ENCODE data around the gene HPX.

Gene HPX

DNA sequence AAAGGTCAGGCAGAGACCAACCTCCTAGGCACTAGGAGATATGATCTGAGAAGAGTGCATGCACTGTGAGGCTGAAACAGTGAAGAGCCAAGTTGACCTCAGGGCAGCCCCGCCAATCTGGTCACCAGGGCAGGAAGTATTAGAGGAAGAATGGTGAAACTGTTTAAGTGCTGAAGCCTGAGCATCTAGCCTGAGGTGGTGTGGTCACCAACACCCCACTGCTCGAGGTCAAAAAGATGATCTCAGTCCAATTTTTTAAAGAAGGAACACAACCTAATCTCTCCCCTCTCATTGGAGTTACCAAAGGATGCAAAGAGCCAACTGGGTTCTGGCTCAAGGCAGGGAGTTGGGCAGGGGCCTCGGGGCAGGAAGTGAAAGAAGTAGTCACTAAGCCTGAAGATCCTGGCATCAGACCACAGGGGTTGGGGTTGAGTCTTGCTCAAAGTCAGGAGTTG is 25.9 kb downstream of the HPX start:
- TF ChIP-seq, protein P1, sequence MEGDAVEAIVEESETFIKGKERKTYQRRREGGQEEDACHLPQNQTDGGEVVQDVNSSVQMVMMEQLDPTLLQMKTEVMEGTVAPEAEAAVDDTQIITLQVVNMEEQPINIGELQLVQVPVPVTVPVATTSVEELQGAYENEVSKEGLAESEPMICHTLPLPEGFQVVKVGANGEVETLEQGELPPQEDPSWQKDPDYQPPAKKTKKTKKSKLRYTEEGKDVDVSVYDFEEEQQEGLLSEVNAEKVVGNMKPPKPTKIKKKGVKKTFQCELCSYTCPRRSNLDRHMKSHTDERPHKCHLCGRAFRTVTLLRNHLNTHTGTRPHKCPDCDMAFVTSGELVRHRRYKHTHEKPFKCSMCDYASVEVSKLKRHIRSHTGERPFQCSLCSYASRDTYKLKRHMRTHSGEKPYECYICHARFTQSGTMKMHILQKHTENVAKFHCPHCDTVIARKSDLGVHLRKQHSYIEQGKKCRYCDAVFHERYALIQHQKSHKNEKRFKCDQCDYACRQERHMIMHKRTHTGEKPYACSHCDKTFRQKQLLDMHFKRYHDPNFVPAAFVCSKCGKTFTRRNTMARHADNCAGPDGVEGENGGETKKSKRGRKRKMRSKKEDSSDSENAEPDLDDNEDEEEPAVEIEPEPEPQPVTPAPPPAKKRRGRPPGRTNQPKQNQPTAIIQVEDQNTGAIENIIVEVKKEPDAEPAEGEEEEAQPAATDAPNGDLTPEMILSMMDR (IDR thresholded peaks at IDR 0.05; ENCODE audit: extremely low read depth, missing control alignments) = no peak
- no peak for DNase-seq (ENCODE audit: low spot score)

GRCh38 chr11:6413791-6414201 is 27.0 kb downstream of the HPX start:
- TF ChIP-seq, protein P1 (IDR thresholded peaks at IDR 0.05; ENCODE audit: extremely low read depth, missing control alignments) = no peak
- no peak for DNase-seq (ENCODE audit: low spot score)

DNA sequence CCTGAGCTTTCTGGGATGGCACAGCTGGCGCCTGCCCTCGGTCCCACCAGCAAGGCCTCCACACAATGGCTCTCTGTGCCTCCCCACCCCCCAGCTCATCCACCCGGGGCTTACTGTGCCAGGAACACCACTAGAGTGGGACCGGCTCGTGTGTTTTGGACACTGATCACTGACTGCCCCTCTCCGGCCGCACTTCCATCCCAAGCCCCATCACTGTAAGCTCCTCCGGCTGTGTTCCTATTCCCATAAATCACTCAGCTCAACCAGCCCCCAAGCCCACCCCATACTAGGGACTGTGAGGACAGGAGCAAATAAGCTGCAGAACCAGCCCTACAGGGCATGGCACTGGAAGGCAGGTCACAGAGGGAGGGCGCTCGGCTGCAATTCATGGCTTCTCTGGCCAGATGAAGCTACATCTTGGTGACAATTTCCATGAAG is 29.2 kb downstream of the HPX start:
- TF ChIP-seq, protein P1 (IDR thresholded peaks at IDR 0.05; ENCODE audit: extremely low read depth, missing control alignments) = no peak
- no peak for DNase-seq (ENCODE audit: low spot score)

DNA sequence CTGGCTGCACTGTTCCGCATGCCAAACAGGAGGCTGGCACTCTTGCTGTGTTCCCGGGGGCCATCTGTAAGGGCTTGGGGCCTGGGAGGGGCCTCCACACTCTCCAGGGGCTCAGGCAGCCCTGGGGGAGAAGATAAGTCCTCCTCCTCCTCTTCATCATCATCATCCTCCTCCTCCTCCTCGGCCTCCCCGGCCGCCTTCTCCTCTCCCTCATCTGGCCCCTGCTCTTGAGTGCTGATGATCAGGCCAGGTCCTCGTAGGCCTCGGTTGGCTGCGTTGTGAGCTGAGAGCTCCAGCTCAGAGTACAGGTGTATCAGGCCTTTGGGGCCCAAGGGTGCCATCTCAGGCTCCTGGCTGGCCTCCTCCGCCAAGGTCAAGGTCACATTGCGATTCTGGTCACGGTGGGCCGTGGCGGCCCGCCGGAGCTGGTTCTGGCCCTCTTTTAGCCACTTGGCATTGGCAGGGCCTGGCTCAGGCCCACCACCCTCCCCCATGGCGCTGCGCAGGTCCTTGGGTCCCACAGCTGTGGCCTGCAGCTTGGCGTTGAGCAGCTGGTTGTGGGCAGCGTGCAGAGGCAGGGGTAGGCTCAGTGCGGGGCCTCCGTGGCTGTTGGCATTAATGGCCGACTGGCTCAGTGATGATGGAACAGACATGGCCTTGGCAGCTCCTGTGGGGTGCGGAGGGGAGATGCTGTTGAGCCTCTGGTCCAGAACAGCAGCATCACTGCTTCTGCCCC is 29.9 kb downstream of the HPX start:
- TF ChIP-seq, protein P1 (IDR thresholded peaks at IDR 0.05; ENCODE audit: extremely low read depth, missing control alignments) = no peak

DNA sequence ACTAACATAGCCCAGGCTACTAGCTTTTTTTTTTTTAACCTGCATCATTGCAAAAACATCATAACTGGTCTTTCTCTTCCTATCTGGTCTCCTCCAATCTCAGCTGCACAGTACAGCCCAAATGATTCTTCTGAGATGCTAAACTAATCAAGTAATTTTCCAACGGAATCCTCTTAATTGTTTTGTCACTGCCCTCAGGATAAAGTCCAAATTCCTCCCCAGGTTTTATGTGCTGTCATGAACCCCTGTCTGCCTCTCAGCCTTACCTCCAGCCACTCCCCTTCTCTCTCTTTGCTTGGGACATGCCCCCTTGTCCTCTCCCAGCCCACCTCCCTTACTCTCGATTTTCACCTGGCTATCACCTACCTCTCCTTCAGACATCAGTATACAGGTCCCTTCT is 34.4 kb downstream of the HPX start:
- no peak for DNase-seq (ENCODE audit: low spot score)
- TF ChIP-seq, protein P1 (IDR thresholded peaks at IDR 0.05; ENCODE audit: extremely low read depth, missing control alignments) = no peak

More for the DNA sequence above, 29.9 kb downstream of the HPX start:
- DNase-seq (ENCODE audit: low spot score) = no peak

GRCh38 chr11:6405846-6406245 is 34.9 kb downstream of the HPX start:
- DNase-seq (ENCODE audit: low spot score) = peak; percentile 7
- TF ChIP-seq, protein P1 (IDR thresholded peaks at IDR 0.05; ENCODE audit: extremely low read depth, missing control alignments) = no peak

DNA sequence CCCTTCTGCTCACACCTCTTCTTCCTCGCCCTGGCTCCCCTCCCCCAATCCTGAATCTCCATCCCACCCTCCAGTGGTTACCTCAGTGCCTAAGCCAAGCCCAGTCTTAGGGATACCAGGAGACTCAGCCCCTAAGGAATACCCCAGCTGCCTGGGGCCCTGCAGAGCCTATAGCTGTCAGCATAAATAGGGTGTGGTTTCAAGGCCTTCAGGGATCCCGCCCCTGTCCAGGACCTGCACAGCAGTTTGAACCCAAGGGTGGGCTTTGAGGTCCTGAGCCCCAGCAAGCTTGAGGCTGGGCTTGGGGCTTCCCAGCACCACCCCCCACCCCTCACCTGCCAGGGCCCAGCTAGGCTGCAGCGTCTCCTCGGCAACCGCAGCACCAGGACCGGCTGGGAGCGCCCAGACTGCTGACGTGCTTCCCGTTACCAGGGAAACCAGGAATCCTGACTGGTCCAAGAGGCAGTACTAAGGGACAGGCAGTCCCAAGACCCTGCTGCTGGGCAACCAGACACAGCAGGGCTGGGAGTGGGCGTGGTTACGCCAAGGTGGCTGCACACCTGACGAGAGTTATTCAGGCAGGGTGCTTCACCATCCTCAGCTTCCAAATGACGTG is 35.6 kb downstream of the HPX start:
- TF ChIP-seq, protein P1 (IDR thresholded peaks at IDR 0.05; ENCODE audit: extremely low read depth, missing control alignments) = no peak
- DNase-seq (ENCODE audit: low spot score) = peak; percentile 14

Data from GM20000 (cell line).